Measurements from ENCODE around the gene MRPS31. TPM values are rescaled to one million over a fixed set of nuclear protein-coding genes. Genes with fewer than 3 reads are reported as not detected.

MRPS31 gene
- polyA plus RNA-seq, 1 donor (not counting 4 experiments of a cell fraction or from before 2014, with no cell fraction given), result 27.2 TPM

DNA sequence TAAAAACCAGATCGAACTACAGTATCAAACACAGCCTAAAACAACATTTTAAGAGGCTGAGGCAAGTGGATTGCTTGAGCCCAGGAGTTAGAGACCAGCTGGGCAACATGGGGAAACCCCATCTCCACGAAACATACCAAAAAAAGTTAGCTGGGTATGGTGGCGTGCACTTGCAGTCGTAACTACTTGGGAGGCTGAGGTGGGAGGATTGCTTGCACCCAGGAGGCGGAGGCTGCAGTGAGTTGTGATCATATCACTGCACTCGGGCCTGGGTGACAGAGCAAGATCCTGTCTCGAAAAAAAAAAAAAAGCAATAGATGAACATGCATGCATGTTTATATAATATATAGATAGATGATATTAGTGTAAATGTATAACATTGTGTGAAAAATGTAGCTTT is 5.2 kb upstream of the MRPS31 start:
- H3K9ac ChIP-seq (ENCODE audit: control insufficient read depth, extremely low read depth, insufficient read depth, low read length), result no peak overlapping the region
- no peak overlapping the region for H2AFZ ChIP-seq (ENCODE audit: control insufficient read depth, low read length)
- H3K9me3 ChIP-seq (ENCODE audit: control insufficient read depth, low read depth, low read length), result no peaks in the 10 kb centered on the region
- no peaks in the 10 kb centered on the region for H3K9me1 ChIP-seq (ENCODE audit: control insufficient read depth, extremely low read depth, insufficient read depth, low read length)
- FAIRE-seq (no peak), DNase-seq (ENCODE audit: low read depth, low spot score) (no peak)
- peaks cover 14% of the 10 kb centered on the region for H3K4me1 ChIP-seq (ENCODE audit: control insufficient read depth, extremely low read depth, insufficient read depth, low read length)
- H3K79me2 ChIP-seq (ENCODE audit: control insufficient read depth, insufficient read depth, low read length), result no peaks in the 10 kb centered on the region
- H3K36me3 ChIP-seq (ENCODE audit: control insufficient read depth in 2 of 2, extremely low read depth in 1 of 2, insufficient read depth in 2 of 2, low read length in 2 of 2), result no peaks in the 10 kb centered on the region
- peak overlapping the region; percentile 61 for H3K4me2 ChIP-seq (ENCODE audit: control insufficient read depth, extremely low read depth, insufficient read depth, low read depth, low read length)
- no peak overlapping the region for H3K4me3 ChIP-seq (ENCODE audit: control insufficient read depth in 2 of 3, extremely low read depth in 1 of 3, insufficient read depth in 2 of 3, low read depth in 1 of 3, low read length in 3 of 3)
- dilution Hi-C loops (cut with MboI; ENCODE audit: extremely low pct_ligation_motif_present, low sequenced_read_pairs), result no loop called here
- no peak overlapping the region for H3K27ac ChIP-seq (ENCODE audit: control insufficient read depth, insufficient read depth, low read length)
- no peaks in the 10 kb centered on the region for H3K27me3 ChIP-seq (ENCODE audit: control insufficient read depth, extremely low read depth, insufficient read depth, low read length)
- no peaks in the 10 kb centered on the region for H4K20me1 ChIP-seq (ENCODE audit: control insufficient read depth, extremely low read depth, insufficient read depth, low read length)
- TF ChIP-seq, protein P1, sequence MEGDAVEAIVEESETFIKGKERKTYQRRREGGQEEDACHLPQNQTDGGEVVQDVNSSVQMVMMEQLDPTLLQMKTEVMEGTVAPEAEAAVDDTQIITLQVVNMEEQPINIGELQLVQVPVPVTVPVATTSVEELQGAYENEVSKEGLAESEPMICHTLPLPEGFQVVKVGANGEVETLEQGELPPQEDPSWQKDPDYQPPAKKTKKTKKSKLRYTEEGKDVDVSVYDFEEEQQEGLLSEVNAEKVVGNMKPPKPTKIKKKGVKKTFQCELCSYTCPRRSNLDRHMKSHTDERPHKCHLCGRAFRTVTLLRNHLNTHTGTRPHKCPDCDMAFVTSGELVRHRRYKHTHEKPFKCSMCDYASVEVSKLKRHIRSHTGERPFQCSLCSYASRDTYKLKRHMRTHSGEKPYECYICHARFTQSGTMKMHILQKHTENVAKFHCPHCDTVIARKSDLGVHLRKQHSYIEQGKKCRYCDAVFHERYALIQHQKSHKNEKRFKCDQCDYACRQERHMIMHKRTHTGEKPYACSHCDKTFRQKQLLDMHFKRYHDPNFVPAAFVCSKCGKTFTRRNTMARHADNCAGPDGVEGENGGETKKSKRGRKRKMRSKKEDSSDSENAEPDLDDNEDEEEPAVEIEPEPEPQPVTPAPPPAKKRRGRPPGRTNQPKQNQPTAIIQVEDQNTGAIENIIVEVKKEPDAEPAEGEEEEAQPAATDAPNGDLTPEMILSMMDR (optimal IDR thresholded peaks at IDR 0.05 in 1 of 3, IDR thresholded peaks at IDR 0.05 in 1 of 3, conservative IDR thresholded peaks at IDR 0.05 in 1 of 3; ENCODE audit: extremely low read depth in 1 of 3, insufficient read depth in 2 of 3, low read length in 3 of 3), result no peak
- no peak for TF ChIP-seq EZH2 (IDR thresholded peaks at IDR 0.05; ENCODE audit: low read length)

DNA sequence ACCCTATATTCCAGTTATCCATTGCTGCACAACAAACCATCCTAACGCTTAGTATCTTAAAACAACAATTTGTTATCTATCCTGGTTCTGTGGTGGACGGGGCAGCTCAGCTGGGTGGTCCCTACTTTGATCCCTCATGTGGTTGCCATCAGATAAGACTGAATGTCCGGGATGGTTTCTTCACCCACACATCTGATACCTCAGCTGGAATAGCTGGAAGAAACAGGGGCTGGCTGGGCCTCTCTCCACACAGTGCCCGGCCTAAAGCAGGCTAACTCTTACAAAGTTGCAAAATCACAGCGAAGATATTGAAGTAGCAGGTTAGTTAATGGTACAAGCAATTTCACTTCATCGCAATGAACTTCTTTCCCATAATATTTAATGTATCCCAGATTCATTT is 3.7 kb upstream of the MRPS31 start:
- no peak for TF ChIP-seq EZH2 (IDR thresholded peaks at IDR 0.05; ENCODE audit: low read length)
- TF ChIP-seq, protein P1 (optimal IDR thresholded peaks at IDR 0.05 in 1 of 3, IDR thresholded peaks at IDR 0.05 in 1 of 3, conservative IDR thresholded peaks at IDR 0.05 in 1 of 3; ENCODE audit: extremely low read depth in 1 of 3, insufficient read depth in 2 of 3, low read length in 3 of 3), result no peak
- dilution Hi-C loops (cut with MboI; ENCODE audit: extremely low pct_ligation_motif_present, low sequenced_read_pairs), result no loop called here
- no peaks in the 10 kb centered on the region for H4K20me1 ChIP-seq (ENCODE audit: control insufficient read depth, extremely low read depth, insufficient read depth, low read length)
- no peaks in the 10 kb centered on the region for H3K9me1 ChIP-seq (ENCODE audit: control insufficient read depth, extremely low read depth, insufficient read depth, low read length)
- H3K4me2 ChIP-seq (ENCODE audit: control insufficient read depth, extremely low read depth, insufficient read depth, low read depth, low read length), result no peak overlapping the region
- H3K36me3 ChIP-seq (ENCODE audit: control insufficient read depth in 2 of 2, extremely low read depth in 1 of 2, insufficient read depth in 2 of 2, low read length in 2 of 2), result no peaks in the 10 kb centered on the region
- H3K27ac ChIP-seq (ENCODE audit: control insufficient read depth, insufficient read depth, low read length), result no peak overlapping the region
- FAIRE-seq (no peak), DNase-seq (ENCODE audit: low read depth, low spot score) (no peak)
- peaks cover 19% of the 10 kb centered on the region for H3K4me1 ChIP-seq (ENCODE audit: control insufficient read depth, extremely low read depth, insufficient read depth, low read length)
- H3K4me3 ChIP-seq (ENCODE audit: control insufficient read depth in 2 of 3, extremely low read depth in 1 of 3, insufficient read depth in 2 of 3, low read depth in 1 of 3, low read length in 3 of 3), result no peak overlapping the region
- H3K27me3 ChIP-seq (ENCODE audit: control insufficient read depth, extremely low read depth, insufficient read depth, low read length), result no peaks in the 10 kb centered on the region
- peaks cover 13% of the 10 kb centered on the region for H3K79me2 ChIP-seq (ENCODE audit: control insufficient read depth, insufficient read depth, low read length)
- no peak overlapping the region for H2AFZ ChIP-seq (ENCODE audit: control insufficient read depth, low read length)
- H3K9me3 ChIP-seq (ENCODE audit: control insufficient read depth, low read depth, low read length), result no peaks in the 10 kb centered on the region
- no peak overlapping the region for H3K9ac ChIP-seq (ENCODE audit: control insufficient read depth, extremely low read depth, insufficient read depth, low read length)

Data from keratinocyte (primary cell).